DMS114 treated with DMSO at 0.1 percent for 48 hours (cell line): Measurements from ENCODE around the gene ANTKMT.
A peak's percentile ranks its signal among the peaks of the same experiment; 100 is the strongest.
"Not testable (repeated sequence)": the region's sequence is repeated elsewhere in the genome, so short reads cannot be mapped to it uniquely, and the experiment has no call there.

ENCODE experiments used
- DNase-seq: peaks from one replicate; lab custom pipeline; 2025; ENCODE audit not compliant: unreplicated experiment; lab: John Stamatoyannopoulos, UW

Gene ANTKMT

GRCh38 chr16:712740-713250, 8.2 kb upstream of the ANTKMT start:
- not testable (repeated sequence) for DNase-seq

DNA sequence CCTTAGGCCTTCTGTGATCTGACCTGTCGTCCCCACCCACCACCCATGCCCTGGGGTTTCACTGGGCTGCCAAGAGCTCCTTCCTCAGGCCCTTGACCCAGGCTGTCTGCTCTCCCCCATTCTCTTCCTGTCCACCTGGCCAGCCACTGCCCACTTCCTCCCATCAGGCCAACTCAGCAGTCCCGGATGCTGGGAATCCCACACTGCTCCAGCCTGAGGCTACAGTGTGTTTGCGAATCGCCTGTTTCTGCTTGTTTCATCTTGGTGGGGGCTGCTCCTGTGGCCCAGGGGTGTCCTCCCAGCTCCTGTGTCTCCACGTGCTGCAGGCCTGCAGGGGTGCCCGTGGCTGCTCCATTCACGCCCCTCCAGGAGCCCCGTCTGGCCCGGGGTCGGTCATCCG, 6.9 kb upstream of the ANTKMT start:
- no peak for DNase-seq

- DNase-seq: peak; percentile 68
Observed at GRCh38 chr16:714558-715476, 6.1 kb upstream of the ANTKMT start, which contains the start of gene METRN. TSS of gene METRN (plus strand) at chr16:715118. CDS start at chr16:715290, 172 bp downstream.

- DNase-seq: no peak
Observed at GRCh38 chr16:715477-716199, 5.3 kb upstream of the ANTKMT start.

DNA sequence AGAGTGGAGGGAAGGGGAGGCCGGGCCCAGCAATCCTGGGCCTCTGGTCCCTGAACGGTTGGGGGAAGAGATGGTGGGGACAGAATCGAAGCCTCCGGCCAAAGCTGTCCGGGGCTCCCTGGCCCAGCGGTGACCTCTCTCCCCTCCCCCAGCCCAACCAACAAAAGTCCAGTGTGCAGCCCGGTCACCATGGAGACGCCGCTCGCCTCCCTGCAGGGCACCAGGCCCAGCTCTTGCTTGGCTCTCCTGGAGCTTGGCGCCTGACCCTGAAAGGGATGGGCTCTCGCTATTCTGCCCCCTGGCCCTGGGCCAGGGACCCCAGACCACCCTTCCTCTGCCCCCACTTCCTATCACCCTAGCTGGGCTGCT, 4.8 kb upstream of the ANTKMT start:
- DNase-seq: no peak

DNA sequence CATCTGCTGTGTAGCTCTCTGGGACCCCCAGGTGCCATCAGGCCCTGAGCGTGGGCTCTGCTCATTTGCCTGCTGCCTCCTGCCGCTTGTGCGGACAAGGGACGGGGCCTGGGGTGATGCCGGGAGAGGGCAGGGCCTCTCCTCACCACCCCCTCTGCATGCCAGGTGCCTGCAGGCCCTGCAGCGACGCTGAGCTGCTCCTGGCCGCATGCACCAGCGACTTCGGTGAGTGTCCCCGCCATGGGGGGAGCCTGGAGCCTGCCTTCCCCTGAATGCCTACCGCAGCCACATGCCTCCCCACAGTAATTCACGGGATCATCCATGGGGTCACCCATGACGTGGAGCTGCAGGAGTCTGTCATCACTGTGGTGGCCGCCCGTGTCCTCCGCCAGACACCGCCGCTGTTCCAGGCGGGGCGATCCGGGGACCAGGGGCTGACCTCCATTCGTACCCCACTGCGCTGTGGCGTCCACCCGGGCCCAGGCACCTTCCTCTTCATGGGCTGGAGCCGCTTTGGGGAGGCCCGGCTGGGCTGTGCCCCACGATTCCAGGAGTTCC, 4.1 kb upstream of the ANTKMT start:
- no peak for DNase-seq

DNA sequence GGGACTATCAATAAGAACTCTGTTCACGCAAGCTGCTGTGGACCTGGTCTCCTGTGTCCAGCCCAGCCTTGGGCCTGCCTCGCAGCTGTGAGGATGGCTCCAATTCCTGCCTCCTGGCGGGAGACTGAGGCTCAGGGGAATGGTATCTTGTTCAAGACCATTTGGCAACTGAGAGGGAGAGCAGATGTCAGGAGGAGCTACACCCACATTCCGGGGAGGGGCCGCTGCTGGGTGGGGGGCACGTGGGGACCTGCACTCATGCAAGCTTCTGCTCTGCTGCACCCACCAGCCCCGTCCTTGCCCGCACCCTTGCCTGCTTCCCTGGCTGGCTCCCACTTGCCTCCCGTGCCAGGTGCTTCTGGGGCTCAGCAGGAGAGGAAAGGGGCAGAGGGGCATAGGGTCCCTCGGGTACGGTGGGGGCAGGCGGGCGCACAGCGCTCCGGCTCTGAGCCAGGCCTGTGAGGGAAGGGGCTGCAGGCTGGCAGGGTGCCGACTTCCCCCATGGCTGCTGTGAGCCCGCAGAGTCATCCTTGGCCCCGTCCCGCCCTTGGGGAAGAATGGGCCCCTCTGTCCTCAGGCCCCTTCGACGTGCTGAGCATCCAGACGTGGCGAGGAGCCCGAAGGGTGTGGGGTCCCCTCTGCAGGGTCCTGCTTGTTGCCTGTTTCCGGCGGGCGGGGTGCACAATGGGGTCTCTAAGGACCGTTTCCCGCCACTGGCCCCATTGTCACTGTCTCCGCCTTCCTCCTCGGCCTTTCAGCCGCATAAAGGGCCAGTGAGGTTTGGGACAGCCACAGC, 3.3 kb upstream of the ANTKMT start:
- no peak for DNase-seq

DNA sequence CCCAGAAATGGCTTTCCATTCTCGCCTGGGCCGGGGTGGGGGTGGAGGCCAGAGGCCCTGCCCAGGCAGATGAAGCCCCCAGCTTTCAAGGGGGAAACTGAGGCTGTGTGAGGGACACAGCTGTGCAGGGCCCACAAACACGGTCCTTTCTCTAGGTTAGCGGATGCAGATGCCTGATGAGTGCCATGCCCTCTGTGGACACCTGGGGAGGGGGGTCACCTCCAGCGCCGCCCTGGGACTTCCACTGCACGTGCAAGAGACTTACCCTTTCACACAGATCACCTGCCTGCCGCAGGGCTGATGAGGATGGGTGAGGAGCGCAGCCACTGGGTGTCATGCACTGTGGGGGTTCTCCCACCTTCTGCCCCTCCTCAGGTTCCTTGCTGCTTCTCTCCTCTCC, 2.6 kb upstream of the ANTKMT start:
- DNase-seq: no peak

DNA sequence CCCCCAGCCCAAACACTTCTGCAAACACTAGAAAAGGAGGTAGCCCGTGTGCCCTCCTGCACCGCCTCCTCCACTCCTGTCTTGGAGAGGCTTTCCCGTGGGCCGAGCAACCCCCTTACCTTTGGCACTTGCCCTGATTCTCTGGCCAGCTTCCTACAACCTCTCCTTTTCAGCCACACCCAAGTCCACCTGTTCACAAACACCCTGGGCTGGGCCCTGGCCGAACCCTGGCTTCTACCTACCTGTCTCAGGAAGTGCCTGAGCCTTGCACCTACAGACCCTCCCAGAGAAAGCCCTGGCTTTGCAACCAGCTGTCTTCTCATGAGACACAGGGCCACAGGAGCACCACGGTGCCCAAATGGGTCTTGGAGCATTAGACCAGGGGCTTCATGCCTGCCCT, 2.0 kb upstream of the ANTKMT start:
- no peak for DNase-seq

- peak; percentile 27 for DNase-seq
Observed at GRCh38 chr16:719815-720446, 1.0 kb upstream of the ANTKMT start.

DNA sequence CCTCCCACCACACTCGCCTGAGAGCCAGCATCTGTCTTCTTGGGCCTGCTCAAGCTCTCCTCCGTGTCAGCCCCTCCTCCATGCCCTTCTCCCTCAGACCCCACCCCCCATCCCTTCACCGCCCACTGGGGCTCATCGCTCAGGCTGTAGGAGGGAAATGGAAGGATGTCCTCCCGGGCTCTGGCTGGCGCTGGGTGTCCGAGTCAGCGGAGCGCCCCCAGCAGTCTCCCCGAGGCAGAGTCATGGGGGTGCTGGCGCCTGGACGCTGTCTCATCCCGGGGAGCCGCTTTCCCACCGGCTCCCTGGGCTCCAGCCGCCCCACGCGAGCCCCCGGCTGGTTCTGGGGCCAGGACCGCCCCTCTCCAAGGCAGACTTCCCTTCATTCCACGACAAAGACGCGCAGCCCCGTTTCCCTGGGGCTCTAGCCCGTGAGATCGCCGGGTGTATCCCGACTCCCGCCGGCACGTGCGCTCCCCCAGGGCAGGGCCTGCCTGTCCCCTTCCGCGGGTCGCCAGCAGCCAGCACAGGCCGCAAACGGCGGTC, 428 bp upstream of the ANTKMT start:
- DNase-seq: no peak

DNA sequence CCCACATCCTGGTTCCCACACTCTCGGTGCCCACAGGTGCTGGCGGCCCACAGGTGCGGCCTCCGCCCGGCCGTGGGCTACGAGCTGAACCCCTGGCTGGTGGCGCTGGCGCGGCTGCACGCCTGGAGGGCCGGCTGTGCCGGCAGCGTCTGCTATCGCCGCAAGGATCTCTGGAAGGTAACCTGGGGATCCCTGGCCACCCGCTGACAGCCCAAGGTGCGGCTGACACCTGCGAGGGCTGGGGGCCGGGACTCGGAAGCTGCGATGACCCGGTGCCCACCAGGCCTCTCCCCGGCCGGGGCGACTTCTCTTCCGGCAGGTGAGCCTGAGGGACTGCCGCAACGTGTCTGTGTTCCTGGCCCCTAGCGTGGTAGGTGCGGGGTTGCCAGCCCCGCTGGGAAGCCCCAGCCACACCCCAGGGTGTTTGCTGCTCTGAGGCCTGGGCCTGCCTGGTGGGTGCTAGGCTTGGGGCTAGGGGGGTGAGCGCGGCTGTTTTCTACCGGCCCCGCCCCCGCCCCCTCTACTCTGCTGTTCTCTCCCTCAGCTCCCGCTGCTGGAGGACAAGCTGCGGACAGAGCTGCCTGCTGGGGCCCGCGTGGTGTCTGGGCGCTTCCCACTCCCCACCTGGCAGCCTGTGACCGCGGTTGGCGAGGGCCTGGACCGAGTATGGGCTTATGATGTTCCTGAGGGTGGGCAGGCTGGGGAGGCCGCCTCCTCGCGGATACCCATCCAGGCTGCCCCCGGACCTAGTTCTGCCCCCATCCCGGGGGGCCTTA, 1.0 kb downstream of the ANTKMT start:
- DNase-seq: no peak

DNA sequence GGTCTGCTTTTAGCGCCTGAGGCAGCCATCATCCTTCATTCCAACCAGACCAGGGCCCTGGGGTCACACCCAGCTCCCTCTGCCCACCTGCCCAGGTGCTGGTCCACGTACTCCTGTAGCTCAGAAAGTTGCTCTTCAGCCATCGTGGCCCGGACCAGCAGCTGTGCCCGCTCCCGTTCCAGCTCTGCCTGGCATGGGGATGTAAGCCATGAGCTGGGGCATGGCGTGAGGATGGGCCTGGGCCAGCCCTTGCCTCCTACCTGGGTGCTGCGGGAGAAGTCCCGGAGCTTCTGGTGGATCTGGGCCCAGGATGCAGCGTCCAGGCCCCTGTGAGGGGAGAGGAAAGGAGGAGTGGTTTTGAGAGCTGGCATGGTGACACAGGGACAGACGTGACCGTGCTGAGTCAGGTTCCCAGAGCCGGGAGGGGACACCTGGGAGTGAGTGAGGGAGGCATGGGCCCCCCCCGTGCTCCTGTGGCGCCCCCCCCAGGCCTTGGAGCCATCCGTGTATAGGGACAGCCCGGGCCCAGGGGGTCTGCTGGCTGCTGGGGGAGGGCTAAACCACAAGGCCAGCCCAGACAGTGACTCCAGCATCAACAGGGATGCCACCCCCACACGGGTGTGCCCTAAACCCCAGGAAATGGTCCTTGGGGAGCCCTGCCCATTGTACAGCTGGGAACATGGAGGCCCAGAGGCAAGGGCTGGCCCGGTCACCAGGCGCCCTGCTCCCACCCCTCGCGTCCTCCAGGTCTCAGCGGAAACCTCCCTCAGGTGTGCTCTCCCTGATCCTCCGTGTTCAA, 2.1 kb downstream of the ANTKMT start:
- no peak for DNase-seq

DNA sequence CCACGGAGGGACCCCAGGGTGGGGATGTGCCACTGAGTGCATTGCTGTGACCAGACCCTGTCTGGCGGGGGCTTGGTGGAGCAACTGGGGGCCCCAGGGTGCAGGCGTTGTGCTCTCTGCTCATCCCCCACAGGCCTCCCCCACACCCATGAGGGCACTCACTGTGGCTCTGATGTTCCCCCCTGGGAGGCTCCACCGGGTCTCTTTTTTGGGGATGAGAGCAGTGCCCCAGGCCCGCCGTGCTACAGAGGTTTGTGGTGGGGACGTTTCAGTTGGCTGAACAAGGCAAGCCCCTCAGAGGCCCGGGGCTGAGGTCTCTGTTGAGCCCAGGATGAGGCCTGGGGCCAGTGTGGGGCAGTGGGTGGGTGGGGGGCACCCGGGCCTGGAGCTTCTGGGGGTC, 2.7 kb downstream of the ANTKMT start:
- DNase-seq: no peak

DNA sequence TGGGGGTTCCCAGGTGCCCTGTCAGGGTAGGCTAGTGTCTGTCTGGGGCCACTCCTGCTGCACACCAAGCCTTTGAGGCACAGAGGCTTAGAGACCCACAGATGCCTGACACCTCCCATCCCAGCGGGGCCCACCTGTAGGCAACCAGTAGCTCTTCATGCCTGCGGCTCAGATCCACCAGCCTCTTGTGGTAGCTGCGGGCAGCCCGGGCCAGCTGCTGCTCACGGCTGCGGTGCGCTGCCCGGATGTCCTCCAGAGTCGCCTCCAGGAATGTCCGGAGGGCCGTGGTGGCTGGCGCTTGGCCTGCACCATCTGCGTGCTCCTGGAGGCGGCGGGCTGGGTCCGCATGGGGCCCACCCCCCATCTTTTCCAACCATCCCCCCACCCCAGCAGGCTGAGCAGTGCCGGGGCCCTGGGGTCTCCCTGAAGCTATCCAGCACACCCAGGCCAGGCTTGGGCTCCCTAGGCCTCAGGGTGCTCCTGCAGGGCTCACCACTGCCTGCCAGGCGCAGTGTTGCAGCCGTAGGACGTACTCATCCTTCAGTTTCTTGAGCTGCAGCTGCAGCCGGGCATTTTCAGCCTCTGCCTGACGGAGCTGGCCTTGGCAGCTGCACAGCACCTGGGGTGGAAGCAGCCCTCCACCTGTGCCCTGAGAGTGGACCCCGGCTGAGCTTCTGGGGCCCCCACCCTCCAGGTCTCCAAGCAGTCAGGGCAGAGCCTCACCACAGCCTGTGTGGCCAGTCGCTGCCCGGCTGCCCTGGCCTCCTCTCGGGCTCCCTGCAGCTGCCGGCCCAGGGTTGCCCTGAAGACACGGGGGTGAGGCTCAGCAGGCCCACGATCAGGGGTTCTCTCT, 3.5 kb downstream of the ANTKMT start:
- DNase-seq: no peak

GRCh38 chr16:725041-725376, 4.1 kb downstream of the ANTKMT start:
- no peak for DNase-seq

GRCh38 chr16:725463-726187, 4.7 kb downstream of the ANTKMT start:
- no peak for DNase-seq
